Fibroblast of gingiva (primary cell): ENCODE data around the gene PWWP2B.

ENCODE experiments used
- DNase-seq: peaks from one replicate; pipeline ENCODE4 v3.0.0-alpha.2; 2011; ENCODE audit warnings: low read depth

The PWWP2B gene

DNA sequence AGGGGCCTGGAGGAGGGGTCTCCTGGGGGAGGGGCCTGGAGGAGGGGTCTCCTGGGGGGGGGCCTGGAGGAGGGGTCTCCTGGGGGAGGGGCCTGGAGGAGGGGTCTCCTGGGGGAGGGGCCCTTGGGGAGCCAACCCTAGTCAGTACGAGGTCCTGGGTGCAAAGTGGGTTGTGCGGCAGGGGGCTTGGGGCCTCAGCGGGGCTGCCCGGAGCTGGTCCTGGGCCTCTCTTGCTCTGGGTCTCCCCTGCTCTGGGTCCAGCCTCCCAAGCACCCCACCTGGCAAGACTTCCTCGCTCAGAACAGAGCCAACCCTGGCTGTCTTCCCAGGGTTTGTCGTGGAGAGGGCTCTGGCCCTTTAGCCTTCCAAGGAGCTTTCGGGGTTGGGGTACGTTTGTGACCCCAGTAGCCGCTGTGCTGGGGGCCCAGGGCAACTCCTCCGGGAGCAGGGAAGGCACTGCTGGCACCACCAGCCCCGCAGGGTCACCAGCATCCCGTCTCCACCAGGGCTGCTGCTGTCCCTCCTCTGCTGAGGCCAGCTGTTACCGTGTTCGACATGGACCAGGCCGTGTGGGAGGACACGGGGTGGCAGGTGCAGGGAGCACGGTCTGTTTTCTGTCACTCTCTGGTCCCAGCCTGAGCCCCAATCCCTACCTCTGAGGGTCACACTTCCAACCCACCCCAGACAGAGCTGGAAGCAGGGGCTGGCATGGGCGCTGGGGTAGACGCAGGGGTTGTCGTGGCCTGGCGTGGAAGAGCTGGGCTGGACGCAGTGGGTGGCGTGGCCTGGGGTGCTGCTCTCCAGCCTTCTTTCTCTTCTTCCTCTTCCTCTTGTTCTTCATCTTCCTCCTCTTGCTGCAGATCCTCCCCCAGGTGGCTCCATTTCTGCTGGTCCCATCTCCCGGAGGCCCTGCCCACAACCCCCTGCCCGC, 22.8 kb downstream of the PWWP2B start:
- no peak for DNase-seq

GRCh38 chr10:132420469-132420980, 23.5 kb downstream of the PWWP2B start:
- no peak for DNase-seq

DNA sequence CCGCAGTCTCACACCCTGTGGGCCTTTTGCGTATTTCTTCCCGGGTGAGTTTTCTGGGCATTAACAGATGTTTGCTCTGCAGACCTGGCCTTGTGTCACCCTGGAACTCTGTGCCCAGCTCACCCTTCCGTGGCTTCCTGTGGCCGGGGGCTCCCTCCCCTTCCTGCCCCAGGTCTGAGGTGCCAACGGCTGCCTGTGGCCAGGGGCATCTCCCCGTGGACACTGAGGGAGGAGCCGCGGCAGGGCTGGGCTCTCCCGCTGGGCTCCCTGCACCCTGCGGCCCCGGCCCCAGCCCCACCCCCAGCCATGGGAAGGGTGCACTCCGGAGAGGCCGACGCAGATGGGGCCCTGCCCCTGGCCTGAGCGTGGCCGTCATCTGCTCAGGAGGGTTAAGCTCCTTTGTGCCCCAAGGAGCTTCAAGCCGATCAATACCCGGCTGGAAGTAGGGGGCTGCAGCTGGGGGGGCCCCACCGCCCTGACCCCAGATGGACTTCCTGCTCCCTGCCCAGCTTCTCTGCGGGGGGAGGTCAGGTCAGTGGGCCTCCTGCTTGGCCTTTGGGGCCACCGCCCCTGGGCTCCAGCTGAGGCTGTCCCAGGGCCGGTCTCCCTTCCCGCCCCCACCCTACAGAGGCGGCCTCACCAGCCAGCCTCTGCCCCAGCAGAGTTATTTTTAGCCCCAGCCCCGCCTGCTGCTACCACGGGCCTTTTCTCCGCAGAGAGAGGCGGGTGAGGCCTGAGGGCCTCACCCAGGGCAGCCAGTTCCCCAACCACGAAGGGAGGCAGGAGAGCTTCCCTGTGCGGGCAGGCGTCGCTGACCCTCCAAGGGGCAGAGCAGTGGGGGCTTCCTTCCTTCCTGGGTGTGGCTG, 24.2 kb downstream of the PWWP2B start:
- peak; percentile 68 for DNase-seq

DNA sequence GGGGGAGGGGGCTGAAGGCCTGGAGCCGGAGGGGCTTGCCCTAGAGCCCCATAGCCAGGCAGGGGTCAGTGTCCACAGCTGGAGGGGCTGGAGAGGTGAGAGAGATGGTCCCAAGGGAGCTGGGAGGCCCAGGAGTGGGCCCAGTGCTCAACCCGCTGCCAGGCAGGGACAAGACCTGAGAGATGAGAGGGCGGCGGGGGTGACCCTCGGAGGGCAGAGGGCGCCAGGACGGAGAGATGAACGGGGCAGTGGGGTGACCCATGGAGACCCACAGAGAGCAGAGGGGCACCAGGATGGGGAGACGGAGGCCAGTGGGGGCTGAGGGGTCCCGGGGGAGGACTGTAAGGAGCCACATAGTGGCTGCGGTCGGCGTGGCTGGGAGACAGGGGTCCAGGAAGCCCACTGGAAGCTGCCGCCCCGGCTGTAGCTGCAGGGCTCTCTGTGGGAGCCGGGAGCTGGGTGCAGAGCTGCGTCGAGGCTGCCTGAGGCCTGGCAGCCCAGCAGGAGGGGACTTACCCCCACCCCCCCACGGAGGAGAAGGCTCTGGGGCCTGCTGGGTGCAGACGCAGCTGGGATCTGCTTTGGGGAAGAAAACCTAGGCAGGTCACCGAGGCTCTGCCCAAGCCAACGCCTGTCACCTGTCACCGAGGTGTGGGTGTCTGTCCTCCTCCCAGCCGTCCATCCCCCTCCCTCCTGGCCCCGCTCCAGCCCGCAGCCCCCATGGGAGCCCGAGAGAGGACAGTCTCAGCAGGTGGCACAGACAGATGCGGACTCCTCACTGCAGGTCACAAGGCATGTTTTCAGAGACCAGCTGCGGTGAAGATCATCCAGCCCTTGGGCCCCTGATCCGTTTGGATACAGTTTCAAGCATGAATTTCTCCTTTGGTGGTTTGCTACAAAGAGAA, 25.1 kb downstream of the PWWP2B start:
- no peak for DNase-seq

GRCh38 chr10:132422903-132423825, 26.2 kb downstream of the PWWP2B start:
- DNase-seq: no peak

- no peak for DNase-seq
These were observed 27.2 kb downstream of the PWWP2B start for GRCh38 chr10:132423966-132424861.

DNA sequence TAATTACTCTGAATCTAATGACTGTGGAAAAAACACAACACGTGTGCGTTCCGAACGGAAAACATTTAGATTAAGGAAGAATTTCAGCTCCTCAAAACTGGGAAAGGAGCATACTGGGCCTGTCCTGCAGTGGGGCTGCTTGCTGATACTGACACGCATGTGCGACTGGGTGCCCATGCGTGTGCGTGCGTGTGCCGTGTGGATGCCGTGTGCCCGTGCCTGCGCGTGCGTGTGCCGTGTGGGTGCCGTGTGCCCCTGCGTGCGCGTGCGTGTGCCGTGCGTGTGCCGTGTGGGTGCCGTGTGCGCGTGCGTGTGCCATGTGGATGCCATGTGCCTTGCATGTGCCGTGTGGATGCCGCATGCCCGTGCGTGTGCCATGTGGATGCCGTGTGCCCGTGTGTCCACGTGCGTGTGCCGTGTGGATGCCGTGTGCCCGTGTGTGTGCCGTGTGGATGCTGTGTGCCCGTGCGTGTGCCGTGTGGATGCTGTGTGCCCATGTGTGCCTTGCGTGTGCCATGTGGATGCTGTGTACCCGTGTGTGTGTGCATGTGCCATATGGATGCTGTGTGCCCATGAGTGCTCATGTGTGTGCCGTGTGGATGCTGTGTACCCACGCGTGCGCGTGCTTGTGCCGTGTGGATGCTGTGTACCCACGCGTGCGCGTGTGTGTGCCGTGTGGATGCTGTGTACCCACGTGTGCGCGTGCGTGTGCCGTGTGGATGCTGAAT, 28.2 kb downstream of the PWWP2B start:
- DNase-seq: no peak

DNA sequence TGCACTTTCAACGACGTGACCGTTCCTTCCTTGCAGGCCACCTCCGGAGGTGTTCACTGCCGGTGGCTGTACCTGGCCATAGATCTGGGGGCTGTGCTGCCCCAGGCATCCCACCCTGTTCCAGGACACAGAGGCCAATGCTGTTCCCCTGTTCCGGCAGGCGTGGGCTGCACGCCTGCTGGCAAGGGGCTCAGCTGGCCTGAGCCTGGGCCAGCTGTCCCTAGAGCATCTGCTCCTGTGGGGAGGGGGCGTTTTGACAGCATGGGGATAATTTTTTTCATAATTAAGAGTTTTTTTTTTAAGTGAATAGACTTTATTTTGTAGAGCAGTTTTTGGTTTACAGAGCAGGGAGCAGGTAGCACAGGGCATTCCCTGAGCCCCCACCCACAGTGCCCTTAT, 28.8 kb downstream of the PWWP2B start:
- no peak for DNase-seq

DNA sequence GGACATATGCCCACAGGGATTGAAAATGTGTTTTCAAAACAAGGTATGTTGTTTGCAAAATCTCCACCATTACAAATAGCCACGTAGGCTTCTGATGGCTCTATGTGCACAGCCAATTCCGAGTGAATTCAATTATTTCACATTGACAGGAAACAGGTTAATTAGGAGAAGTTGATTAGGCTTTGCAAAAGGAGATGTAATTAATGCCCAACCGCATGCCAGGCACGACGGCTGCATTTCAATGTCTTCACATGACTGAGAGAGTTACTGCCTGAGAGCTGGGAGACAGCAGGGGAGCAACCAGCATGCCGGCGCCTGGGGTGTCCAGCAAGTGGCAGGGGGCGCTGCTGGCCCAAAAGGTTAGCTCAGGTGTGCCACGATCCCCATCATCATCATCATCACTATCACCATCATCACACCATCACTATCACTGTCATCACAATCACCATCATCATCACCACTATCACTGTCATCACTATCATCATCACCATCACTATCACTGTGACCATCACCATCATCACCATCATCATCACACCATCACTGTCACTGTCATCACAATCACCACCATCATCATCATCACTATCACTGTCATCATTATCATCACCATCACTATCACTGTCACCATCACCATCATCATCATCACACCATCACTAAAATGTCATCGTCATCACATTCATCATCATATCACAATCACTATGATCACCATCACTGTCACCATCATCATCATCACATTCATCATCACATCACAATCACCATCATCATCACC, 30.2 kb downstream of the PWWP2B start:
- DNase-seq: no peak

DNA sequence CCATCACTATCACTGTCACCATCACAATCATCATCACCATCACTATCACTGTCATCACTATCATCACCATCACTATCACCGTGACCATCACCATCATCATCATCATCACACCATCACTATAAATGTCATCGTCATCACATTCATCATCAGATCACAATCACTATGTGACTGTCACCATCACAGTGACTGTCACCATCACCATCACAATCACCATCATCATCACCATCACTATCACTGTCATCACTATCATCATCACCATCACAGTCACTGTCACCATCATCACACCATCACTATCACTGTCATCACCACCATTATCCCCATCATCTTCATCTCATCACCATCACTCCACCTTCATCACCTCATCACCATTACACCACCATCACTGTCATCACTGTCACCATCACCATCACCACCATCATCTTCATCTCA, 31.0 kb downstream of the PWWP2B start:
- DNase-seq: no peak

DNA sequence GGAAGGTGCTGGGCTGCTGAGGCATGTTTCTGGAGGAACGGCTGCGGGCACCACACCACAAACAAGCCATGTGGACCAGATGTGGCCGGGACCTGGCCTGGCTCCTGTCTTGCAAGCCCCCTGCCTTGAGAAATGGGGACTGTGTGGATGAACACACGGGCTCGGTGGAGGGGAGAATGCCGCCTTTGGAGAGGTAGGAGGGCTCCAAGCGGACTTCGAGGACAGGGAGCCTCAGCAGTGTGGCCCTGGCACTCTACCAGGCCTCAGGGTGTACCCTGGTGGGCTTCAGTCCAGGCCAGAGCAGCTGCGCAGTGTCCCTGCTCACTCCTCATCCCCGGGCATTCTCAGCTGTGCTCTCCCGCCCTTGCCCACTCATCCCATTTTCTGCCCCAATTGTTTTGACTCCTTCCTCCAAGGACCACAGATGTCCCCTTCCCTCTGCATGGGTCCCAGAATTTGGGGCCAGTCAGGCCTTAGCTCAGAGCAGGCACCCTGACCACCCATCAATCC, 31.5 kb downstream of the PWWP2B start:
- no peak for DNase-seq

DNA sequence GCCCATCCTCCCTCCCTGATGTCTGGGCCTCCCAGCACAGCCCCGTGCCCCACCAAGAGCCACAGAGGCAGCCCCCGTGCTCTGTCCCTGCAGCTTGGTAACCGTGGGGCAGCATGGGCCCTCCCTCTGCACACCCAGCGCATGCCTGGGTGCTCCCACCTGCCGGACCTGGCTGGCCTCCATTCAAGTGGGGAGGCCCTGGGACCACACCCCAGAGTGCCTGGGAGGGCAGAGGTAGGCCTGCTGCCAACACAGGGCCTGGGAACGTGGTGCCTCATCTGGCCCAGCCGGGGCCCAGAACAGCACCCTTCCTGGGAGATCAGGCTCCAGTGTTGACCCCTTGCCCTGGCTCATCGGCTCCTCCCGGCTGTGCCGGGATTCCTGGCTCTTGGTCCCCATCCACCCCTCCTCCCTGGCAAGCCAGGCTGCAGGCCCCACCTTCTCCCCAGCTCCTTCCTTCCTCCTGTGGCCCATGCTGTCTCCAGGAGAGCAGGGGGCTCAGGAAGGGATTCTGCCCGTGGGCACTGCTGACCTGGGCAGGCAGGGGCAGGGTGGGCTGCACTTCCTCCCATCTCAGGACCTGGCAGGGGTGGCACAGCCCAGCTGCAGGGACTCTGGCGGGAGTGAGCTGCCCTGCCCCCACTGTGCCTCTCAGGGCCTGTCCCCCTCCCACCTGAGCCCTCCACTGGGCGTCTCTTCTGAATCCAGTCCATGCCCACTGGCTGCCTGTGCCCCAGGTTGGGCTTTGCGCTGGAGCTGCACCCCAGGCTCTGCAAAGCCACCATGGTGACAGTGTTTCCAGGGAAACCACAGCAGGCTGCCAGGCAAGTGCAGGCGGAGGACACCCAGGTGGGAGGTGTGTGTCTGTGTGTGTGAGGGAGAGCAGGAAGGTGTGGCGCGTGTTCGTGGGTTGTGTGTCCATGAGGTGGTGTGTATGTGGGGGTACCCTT, 32.6 kb downstream of the PWWP2B start:
- DNase-seq: no peak

GRCh38 chr10:132430231-132430743, 33.3 kb downstream of the PWWP2B start:
- DNase-seq: no peak

DNA sequence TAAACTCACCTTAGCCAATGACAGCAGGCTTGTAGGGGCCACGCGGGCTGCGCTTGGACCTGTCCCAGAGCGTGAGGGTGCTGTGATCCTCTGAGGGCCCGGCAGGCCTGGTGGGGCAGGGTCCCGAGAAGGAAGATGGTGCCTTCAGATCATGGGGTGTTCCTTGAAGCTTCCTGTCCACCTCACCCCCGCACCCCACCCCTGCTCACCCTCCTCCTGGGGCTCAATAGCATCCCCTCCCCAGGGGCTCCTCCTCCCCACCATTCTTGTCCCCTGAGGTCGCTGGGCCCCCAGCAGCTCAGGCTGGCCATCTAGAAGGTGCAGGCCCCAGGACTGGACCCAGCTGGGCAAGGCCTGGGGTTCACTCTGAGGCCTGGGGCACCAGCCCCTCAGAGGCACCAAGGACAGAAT, 33.9 kb downstream of the PWWP2B start:
- no peak for DNase-seq

- no peak for DNase-seq
These were observed 34.7 kb downstream of the PWWP2B start for GRCh38 chr10:132431537-132432175.

GRCh38 chr10:132432176-132432540, 35.2 kb downstream of the PWWP2B start:
- no peak for DNase-seq
